SK-N-SH (cell line): Measurements from ENCODE around the gene P2RY13.

Experiments
- CHD2 ChIP-seq: fragments of 150-350 bp; IDR thresholded peaks from 2 replicates; pipeline ENCODE4 v1.6.1; 2018; ENCODE audit warnings: low read length; ENCODE audit not compliant: partially characterized antibody
- EP300 ChIP-seq, 2 experiments: IDR thresholded peaks; 2 replicates each; pipeline versions ENCODE4 v1.4.0 to v1.6.1; 2012; ENCODE audit warnings: borderline replicate concordance in 1 of 2, low read depth in 1 of 2, low read length in 1 of 2
- GABPA ChIP-seq: IDR thresholded peaks from 2 replicates; pipeline ENCODE4 v1.4.0; 2012; ENCODE audit warnings: low read depth, mild to moderate bottlenecking
- GATA2 ChIP-seq: sonication (generic); formaldehyde crosslinking; IDR thresholded peaks from 2 replicates; pipeline ENCODE4 v1.5.0; 2020; ENCODE audit warnings: mild to moderate bottlenecking, missing genetic modification reagents
- NRF1 ChIP-seq: IDR thresholded peaks from 2 replicates; pipeline ENCODE4 v1.6.1; 2012; ENCODE audit warnings: low read depth, mild to moderate bottlenecking, low read length
- POLR2AphosphoS5 ChIP-seq: IDR thresholded peaks from 2 replicates; pipeline ENCODE4 v1.6.1; 2012; ENCODE audit warnings: low read depth, low read length
- RAD21 ChIP-seq: IDR thresholded peaks from 2 replicates; pipeline ENCODE4 v1.6.1; 2012; ENCODE audit warnings: mild to moderate bottlenecking, low read length
- RFX5 ChIP-seq: IDR thresholded peaks from 2 replicates; pipeline ENCODE4 v1.6.1; 2012; ENCODE audit warnings: mild to moderate bottlenecking, improper control_type of control experiment, low read length
- TAF1 ChIP-seq: IDR thresholded peaks from 2 replicates; pipeline ENCODE4 v1.6.1; 2012; ENCODE audit warnings: low read depth, mild to moderate bottlenecking, low read length, moderate library complexity, borderline replicate concordance
- TF ChIP-seq, protein P1 (sequence below): fragments of 200-600 bp; sonication (generic); IDR thresholded peaks from 2 replicates; pipeline ENCODE4 v1.6.1; 2017; ENCODE audit warnings: antibody characterized with exemption, mild to moderate bottlenecking, moderate library complexity
- TF ChIP-seq, protein P2 (sequence below): IDR thresholded peaks from 2 replicates; pipeline ENCODE4 v1.6.1; 2012; ENCODE audit warnings: mild to moderate bottlenecking, low read depth, low read length, moderate library complexity
- TF ChIP-seq, protein P3 (sequence below): IDR thresholded peaks from 2 replicates; pipeline ENCODE4 v1.4.0; 2012; ENCODE audit warnings: low read depth, borderline replicate concordance
- TF ChIP-seq, protein P4 (sequence below): IDR thresholded peaks from 2 replicates; pipeline ENCODE4 v1.4.0; 2012; ENCODE audit warnings: low read depth

DNA sequence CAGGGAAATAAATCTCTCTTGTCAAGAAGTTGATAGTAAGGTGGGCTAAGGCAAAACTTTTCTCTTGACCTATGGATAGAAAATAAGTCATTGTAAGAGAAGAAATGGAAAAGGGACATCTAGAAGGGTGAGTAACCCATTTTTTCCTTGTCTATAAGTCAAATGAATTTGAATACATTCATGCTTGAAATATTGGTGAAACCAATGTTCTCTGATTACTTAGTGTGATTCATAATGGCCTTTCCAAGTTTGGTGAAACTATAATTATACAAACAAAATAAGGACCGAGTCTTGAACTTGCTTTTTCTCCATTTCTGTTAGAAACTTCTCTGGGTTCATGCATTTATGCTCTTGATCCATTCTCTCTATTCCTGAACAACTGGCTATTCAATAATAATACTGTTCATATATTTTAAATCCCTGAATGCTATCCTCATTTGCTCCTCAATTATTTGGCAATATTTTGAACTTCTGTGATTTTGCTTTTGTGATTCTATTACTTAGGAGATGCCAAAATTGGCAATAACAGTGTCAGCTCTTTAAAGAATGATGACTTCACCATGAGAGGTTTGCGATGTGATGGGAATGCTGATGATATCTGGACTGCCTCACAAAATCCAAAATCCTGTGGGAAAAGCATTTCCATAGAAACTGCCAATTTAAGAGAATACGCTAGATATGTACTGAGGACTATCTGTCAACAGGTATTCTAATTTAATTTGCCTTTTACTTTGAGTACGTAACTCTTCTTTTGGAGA, 42.9 kb upstream of the P2RY13 start:
- TF ChIP-seq CHD2 (no peak), POLR2AphosphoS5 (no peak), TAF1 (no peak), GABPA (no peak), RAD21 (no peak), EP300 (IDR thresholded peaks at IDR 0.05; ENCODE audit: borderline replicate concordance in 1 of 2, low read depth in 1 of 2, low read length in 1 of 2) (no peak), RFX5 (no peak), NRF1 (no peak), GATA2 (CRISPR knock-in tag) (no peak)
- TF ChIP-seq, protein P1, sequence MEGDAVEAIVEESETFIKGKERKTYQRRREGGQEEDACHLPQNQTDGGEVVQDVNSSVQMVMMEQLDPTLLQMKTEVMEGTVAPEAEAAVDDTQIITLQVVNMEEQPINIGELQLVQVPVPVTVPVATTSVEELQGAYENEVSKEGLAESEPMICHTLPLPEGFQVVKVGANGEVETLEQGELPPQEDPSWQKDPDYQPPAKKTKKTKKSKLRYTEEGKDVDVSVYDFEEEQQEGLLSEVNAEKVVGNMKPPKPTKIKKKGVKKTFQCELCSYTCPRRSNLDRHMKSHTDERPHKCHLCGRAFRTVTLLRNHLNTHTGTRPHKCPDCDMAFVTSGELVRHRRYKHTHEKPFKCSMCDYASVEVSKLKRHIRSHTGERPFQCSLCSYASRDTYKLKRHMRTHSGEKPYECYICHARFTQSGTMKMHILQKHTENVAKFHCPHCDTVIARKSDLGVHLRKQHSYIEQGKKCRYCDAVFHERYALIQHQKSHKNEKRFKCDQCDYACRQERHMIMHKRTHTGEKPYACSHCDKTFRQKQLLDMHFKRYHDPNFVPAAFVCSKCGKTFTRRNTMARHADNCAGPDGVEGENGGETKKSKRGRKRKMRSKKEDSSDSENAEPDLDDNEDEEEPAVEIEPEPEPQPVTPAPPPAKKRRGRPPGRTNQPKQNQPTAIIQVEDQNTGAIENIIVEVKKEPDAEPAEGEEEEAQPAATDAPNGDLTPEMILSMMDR, result no peak
- TF ChIP-seq, protein P2, sequence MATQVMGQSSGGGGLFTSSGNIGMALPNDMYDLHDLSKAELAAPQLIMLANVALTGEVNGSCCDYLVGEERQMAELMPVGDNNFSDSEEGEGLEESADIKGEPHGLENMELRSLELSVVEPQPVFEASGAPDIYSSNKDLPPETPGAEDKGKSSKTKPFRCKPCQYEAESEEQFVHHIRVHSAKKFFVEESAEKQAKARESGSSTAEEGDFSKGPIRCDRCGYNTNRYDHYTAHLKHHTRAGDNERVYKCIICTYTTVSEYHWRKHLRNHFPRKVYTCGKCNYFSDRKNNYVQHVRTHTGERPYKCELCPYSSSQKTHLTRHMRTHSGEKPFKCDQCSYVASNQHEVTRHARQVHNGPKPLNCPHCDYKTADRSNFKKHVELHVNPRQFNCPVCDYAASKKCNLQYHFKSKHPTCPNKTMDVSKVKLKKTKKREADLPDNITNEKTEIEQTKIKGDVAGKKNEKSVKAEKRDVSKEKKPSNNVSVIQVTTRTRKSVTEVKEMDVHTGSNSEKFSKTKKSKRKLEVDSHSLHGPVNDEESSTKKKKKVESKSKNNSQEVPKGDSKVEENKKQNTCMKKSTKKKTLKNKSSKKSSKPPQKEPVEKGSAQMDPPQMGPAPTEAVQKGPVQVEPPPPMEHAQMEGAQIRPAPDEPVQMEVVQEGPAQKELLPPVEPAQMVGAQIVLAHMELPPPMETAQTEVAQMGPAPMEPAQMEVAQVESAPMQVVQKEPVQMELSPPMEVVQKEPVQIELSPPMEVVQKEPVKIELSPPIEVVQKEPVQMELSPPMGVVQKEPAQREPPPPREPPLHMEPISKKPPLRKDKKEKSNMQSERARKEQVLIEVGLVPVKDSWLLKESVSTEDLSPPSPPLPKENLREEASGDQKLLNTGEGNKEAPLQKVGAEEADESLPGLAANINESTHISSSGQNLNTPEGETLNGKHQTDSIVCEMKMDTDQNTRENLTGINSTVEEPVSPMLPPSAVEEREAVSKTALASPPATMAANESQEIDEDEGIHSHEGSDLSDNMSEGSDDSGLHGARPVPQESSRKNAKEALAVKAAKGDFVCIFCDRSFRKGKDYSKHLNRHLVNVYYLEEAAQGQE, result no peak
- TF ChIP-seq, protein P3, sequence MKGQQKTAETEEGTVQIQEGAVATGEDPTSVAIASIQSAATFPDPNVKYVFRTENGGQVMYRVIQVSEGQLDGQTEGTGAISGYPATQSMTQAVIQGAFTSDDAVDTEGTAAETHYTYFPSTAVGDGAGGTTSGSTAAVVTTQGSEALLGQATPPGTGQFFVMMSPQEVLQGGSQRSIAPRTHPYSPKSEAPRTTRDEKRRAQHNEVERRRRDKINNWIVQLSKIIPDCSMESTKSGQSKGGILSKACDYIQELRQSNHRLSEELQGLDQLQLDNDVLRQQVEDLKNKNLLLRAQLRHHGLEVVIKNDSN, result no peak
- TF ChIP-seq, protein P4, sequence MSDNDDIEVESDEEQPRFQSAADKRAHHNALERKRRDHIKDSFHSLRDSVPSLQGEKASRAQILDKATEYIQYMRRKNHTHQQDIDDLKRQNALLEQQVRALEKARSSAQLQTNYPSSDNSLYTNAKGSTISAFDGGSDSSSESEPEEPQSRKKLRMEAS, result no peak
